Measurements from ENCODE around the gene SPEG.

GRCh38 chr2:219516888-219517287 lies 82.2 kb downstream of the SPEG start:
- TF ChIP-seq CTCF (IDR thresholded peaks at IDR 0.05) (no peak), POLR2A (IDR thresholded peaks at IDR 0.05) (no peak)

All from Peyer's patch (tissue), 4 donors.